K562 (cell line): ENCODE results near the gene EGLN1. TPM values are rescaled to one million over a fixed set of nuclear protein-coding genes. Genes with fewer than 3 reads are reported as not detected.
A peak's percentile ranks its signal among the peaks of the same experiment; 100 is the strongest.

Experiments used
- CBFA2T2 ChIP-seq: fragments of 450-650 bp; conservative IDR thresholded peaks from 2 replicates; pipeline ENCODE4 v1.6.1; 2017; ENCODE audit warnings: mild to moderate bottlenecking
- CEBPG ChIP-seq, 3 experiments: fragments of 200-800 bp in 1 of 3; sonication (Bioruptor generic) in 1 of 3; sonication (generic) in 1 of 3; formaldehyde crosslinking in 1 of 3; IDR thresholded peaks in 2 of 3; conservative IDR thresholded peaks in 1 of 3; 2 replicates each; pipeline versions ENCODE4 v1.6.1 to v1.8.0; 2016 to 2022; ENCODE audit warnings: missing compliant biosample characterization in 2 of 3, missing genetic modification characterization in 2 of 3, mild to moderate bottlenecking in 1 of 3, missing genetic modification reagents in 1 of 3
- CTBP1 ChIP-seq: fragments of 450-650 bp; IDR thresholded peaks from 2 replicates; pipeline ENCODE4 v1.6.1; 2016; ENCODE audit warnings: borderline replicate concordance
- DPF2 ChIP-seq: fragments of 450-650 bp; IDR thresholded peaks from 2 replicates; pipeline ENCODE4 v1.6.1; 2016
- EP300 ChIP-seq: IDR thresholded peaks from 2 replicates; pipeline ENCODE4 v1.6.1; 2012; ENCODE audit warnings: low read length, improper control_type of control experiment
- ESRRB ChIP-seq: fragments of 250-450 bp; sonication (Bioruptor Pico); IDR thresholded peaks from 2 replicates; pipeline ENCODE4 v1.5.0; 2020; ENCODE audit warnings: mild to moderate bottlenecking, moderate library complexity, borderline replicate concordance
- FOSL1 ChIP-seq: fragments of 200-800 bp; sonication (Bioruptor generic); conservative IDR thresholded peaks from 2 replicates; pipeline ENCODE4 v1.6.1; 2016; ENCODE audit warnings: missing genetic modification characterization, missing compliant biosample characterization
- GABPB2 ChIP-seq: fragments of 250-450 bp; sonication (Bioruptor Pico); conservative IDR thresholded peaks from 2 replicates; pipeline ENCODE4 v1.5.1; 2021; ENCODE audit warnings: mild to moderate bottlenecking
- JUND ChIP-seq, 2 experiments: IDR thresholded peaks; 2 replicates in 1 of 2; 3 replicates in 1 of 2; pipeline ENCODE4 v1.6.1; 2011; ENCODE audit warnings: borderline replicate concordance in 2 of 2, low read depth in 2 of 2, low read length in 2 of 2, improper control_type of control experiment in 1 of 2, missing biosample characterization in 1 of 2, missing genetic modification characterization in 1 of 2, missing genetic modification reagents in 1 of 2
- KAT7 ChIP-seq: sonication (generic); formaldehyde crosslinking; IDR thresholded peaks from 2 replicates; pipeline ENCODE4 v1.8.0; 2022; ENCODE audit warnings: missing genetic modification reagents, mild to moderate bottlenecking, borderline replicate concordance
- L3MBTL2 ChIP-seq: fragments of 450-650 bp; IDR thresholded peaks from 2 replicates; pipeline ENCODE4 v1.6.1; 2016; ENCODE audit warnings: mild to moderate bottlenecking, moderate library complexity
- MAFF ChIP-seq: IDR thresholded peaks from 2 replicates; pipeline ENCODE4 v1.6.1; 2012; ENCODE audit warnings: low read length, improper control_type of control experiment
- MAFK ChIP-seq: IDR thresholded peaks from 2 replicates; pipeline ENCODE4 v1.6.1; 2011; ENCODE audit warnings: low read length, improper control_type of control experiment
- NFE2L1 ChIP-seq: fragments of 450-650 bp; IDR thresholded peaks from 2 replicates; pipeline ENCODE4 v1.6.1; 2016; ENCODE audit warnings: missing genetic modification characterization, low read depth, mild to moderate bottlenecking, missing compliant biosample characterization, moderate library complexity, borderline replicate concordance
- SMAD3 ChIP-seq: fragments of 450-650 bp; formaldehyde crosslinking; conservative IDR thresholded peaks from 2 replicates; pipeline ENCODE4 v1.4.0; 2020; ENCODE audit warnings: mild to moderate bottlenecking
- STAT5A ChIP-seq: IDR thresholded peaks from 2 replicates; pipeline ENCODE4 v1.6.1; 2012; ENCODE audit warnings: low read length, inconsistent platforms, borderline replicate concordance
- TEAD1 ChIP-seq, 2 experiments: fragments of 450-650 bp in 1 of 2; sonication (generic) in 1 of 2; formaldehyde crosslinking; IDR thresholded peaks; 2 replicates each; pipeline versions ENCODE4 v1.4.0 to v1.8.0; 2020 to 2022; ENCODE audit warnings: mild to moderate bottlenecking in 2 of 2, missing genetic modification reagents in 1 of 2
- ZKSCAN1 ChIP-seq: fragments of 150-350 bp; IDR thresholded peaks from 2 replicates; pipeline ENCODE4 v1.6.1; 2016; ENCODE audit warnings: low read depth, low read length
- ZNF197 ChIP-seq: fragments of 200-800 bp; sonication (Bioruptor generic); IDR thresholded peaks from 2 replicates; pipeline ENCODE4 v1.6.1; 2016; ENCODE audit warnings: low read depth, missing genetic modification characterization, missing compliant biosample characterization
- ZNF3 ChIP-seq: fragments of 250-450 bp; sonication (Bioruptor Pico); IDR thresholded peaks from 2 replicates; pipeline ENCODE4 v1.5.0; 2021; ENCODE audit warnings: mild to moderate bottlenecking, moderate library complexity
- polyA plus RNA-seq, 8 experiments: library from polyadenylated mRNA; depleted of rRNA in 4 of 8; stranded (reverse) in 5 of 8; unstranded in 3 of 8; fragments of >200 nt; fragmentation: Nextera tagmentation in 2 of 8; fragmentation: Illumina TruSeq in 1 of 8; extraction: Ambion mirVana in 2 of 8; extraction: Trizol in 1 of 8; gene quantifications; 2 replicates each; pipeline versions ENCODE4 v1.2.1 to v1.2.3, GENCODE V29; 2011 to 2014; ENCODE audit warnings: inconsistent platforms in 1 of 8, missing spikeins in 1 of 8
- total RNA-seq, 7 experiments: library from RNA; depleted of rRNA in 6 of 7; stranded (reverse); fragments of >200 nt in 6 of 7; fragmentation: Illumina TruSeq in 2 of 7; extraction: Trizol in 2 of 7; gene quantifications; 2 replicates each; pipeline versions ENCODE4 v1.2.1 to v1.2.3, GENCODE V29; 2011 to 2021; ENCODE audit warnings: low replicate concordance in 1 of 7
- TF ChIP-seq, protein P1 (sequence below), 2 experiments: fragments of 450-650 bp in 1 of 2; sonication (generic) in 1 of 2; formaldehyde crosslinking in 1 of 2; IDR thresholded peaks in 1 of 2; conservative IDR thresholded peaks in 1 of 2; 2 replicates each; pipeline versions ENCODE4 v1.6.1 to v1.8.1; 2016 to 2023; ENCODE audit warnings: mild to moderate bottlenecking in 2 of 2, moderate library complexity in 2 of 2, inconsistent platforms in 1 of 2, missing genetic modification reagents in 1 of 2
- TF ChIP-seq, protein P2 (sequence below): fragments of 200-800 bp; sonication (Bioruptor generic); IDR thresholded peaks from 2 replicates; pipeline ENCODE4 v1.6.1; 2017; ENCODE audit warnings: missing genetic modification characterization, missing compliant biosample characterization
- TF ChIP-seq, protein P3 (sequence below): fragments of 450-650 bp; formaldehyde crosslinking; IDR thresholded peaks from 2 replicates; pipeline ENCODE4 v1.4.0; 2022; ENCODE audit warnings: mild to moderate bottlenecking, moderate library complexity
- TF ChIP-seq, protein P4 (sequence below): sonication (generic); formaldehyde crosslinking; IDR thresholded peaks from 2 replicates; pipeline ENCODE4 v1.5.0; 2020; ENCODE audit warnings: missing genetic modification reagents

The EGLN1 gene
- total and polyA plus RNA-seq, 9 of the 15 experiments (the other 6 are each of a cell fraction or from before 2014, with no cell fraction given): 5.2 to 54.3 (median 24.6) TPM

DNA sequence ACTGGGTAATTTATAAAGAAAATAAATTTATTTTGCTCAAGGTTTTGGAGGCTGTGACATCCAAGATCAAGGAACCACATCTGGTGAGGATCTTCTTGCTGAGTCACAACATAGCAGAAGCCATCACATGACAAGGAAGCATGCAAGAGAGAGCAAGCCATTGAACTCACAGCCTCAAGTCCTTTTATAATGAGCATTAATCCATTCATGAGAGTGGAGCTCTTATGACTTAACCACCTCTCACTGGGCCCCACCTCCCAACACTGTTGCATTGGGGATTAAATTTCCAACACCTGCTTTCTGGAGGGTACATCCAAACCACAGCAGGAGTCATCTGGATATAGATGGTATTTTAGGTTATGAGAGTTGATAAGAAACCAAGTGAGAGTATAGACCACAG, 20.6 kb upstream of the EGLN1 start (continued):
- TF ChIP-seq EP300 (peak; percentile 39; the same call in 1 of the 2 replicates), ZKSCAN1 (no peak), CEBPG (CRISPR knock-in tag; IDR thresholded peaks at IDR 0.05) (peak; percentile 71; the same call in 1 of the 2 replicates), CEBPG (tag; conservative IDR thresholded peaks at IDR 0.05 in 1 of 2, IDR thresholded peaks at IDR 0.05 in 1 of 2) (peak in 1 of 2 experiments; percentile 57; a peak in 1 of 4 replicates), ESRRB (CRISPR knock-in tag) (no peak), MAFF (peak; percentile 34; the same call in 1 of the 2 replicates), KAT7 (CRISPR knock-in tag) (no peak), MAFK (peak; percentile 58; the same call in 1 of the 2 replicates), GABPB2 (CRISPR knock-in tag) (no peak), CBFA2T2 (peak; percentile 22; the same call in 1 of the 2 replicates), ZNF197 (CRISPR knock-in tag) (peak; percentile 36; the same call in 1 of the 2 replicates), NFE2L1 (tag) (peak; percentile 41; the same call in 1 of the 2 replicates), CTBP1 (peak; percentile 10; the same call in 1 of the 2 replicates), FOSL1 (peak; percentile 73), L3MBTL2 (peak; percentile 69), ZNF3 (CRISPR knock-in tag) (no peak), SMAD3 (CRISPR knock-in tag) (0 out of 2 replicates have a peak, but pooled peaks have one; percentile 28), JUND (IDR thresholded peaks at IDR 0.05; ENCODE audit: borderline replicate concordance, low read depth, low read length) (peak; percentile 54; the same call in 1 of the 2 replicates), JUND (tag; IDR thresholded peaks at IDR 0.05; ENCODE audit: borderline replicate concordance, low read depth, low read length) (no peak; the same call in 2 of the 3 replicates), TEAD1 (CRISPR knock-in tag; IDR thresholded peaks at IDR 0.05) (0 out of 4 replicates have a peak, but pooled peaks of 1 of the 2 experiments have one; percentile 43), DPF2 (peak; percentile 23; the same call in 1 of the 2 replicates), STAT5A (no peak)
- TF ChIP-seq, protein P1, sequence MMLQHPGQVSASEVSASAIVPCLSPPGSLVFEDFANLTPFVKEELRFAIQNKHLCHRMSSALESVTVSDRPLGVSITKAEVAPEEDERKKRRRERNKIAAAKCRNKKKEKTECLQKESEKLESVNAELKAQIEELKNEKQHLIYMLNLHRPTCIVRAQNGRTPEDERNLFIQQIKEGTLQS (IDR thresholded peaks at IDR 0.05): 0 out of 2 replicates have a peak, but pooled peaks have one; percentile 45
- TF ChIP-seq, protein P1 (CRISPR knock-in tag; conservative IDR thresholded peaks at IDR 0.05): no peak
- TF ChIP-seq, protein P2, sequence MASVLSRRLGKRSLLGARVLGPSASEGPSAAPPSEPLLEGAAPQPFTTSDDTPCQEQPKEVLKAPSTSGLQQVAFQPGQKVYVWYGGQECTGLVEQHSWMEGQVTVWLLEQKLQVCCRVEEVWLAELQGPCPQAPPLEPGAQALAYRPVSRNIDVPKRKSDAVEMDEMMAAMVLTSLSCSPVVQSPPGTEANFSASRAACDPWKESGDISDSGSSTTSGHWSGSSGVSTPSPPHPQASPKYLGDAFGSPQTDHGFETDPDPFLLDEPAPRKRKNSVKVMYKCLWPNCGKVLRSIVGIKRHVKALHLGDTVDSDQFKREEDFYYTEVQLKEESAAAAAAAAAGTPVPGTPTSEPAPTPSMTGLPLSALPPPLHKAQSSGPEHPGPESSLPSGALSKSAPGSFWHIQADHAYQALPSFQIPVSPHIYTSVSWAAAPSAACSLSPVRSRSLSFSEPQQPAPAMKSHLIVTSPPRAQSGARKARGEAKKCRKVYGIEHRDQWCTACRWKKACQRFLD: peak; percentile 72; the same call in 1 of the 2 replicates
- TF ChIP-seq, protein P3, sequence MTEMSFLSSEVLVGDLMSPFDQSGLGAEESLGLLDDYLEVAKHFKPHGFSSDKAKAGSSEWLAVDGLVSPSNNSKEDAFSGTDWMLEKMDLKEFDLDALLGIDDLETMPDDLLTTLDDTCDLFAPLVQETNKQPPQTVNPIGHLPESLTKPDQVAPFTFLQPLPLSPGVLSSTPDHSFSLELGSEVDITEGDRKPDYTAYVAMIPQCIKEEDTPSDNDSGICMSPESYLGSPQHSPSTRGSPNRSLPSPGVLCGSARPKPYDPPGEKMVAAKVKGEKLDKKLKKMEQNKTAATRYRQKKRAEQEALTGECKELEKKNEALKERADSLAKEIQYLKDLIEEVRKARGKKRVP (CRISPR knock-in tag): peak; percentile 58; the same call in 1 of the 2 replicates
- TF ChIP-seq, protein P4, sequence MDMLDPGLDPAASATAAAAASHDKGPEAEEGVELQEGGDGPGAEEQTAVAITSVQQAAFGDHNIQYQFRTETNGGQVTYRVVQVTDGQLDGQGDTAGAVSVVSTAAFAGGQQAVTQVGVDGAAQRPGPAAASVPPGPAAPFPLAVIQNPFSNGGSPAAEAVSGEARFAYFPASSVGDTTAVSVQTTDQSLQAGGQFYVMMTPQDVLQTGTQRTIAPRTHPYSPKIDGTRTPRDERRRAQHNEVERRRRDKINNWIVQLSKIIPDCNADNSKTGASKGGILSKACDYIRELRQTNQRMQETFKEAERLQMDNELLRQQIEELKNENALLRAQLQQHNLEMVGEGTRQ (CRISPR knock-in tag): peak; percentile 68
